SK-N-SH treated with all-trans-retinoic acid at 6 μM for 48 hours (cell line): ENCODE results near the gene ZNF346.

Source experiments
- CSRNP3 ChIP-seq: fragments of 250-450 bp; sonication (Bioruptor Pico); IDR thresholded peaks from 2 replicates; pipeline ENCODE4 v1.5.1; 2021; ENCODE audit warnings: mild to moderate bottlenecking, moderate library complexity
- GLIS3 ChIP-seq: fragments of 250-450 bp; sonication (Bioruptor Pico); IDR thresholded peaks from 2 replicates; pipeline ENCODE4 v1.5.0; 2020; ENCODE audit warnings: mild to moderate bottlenecking, moderate library complexity
- POU6F1 ChIP-seq: fragments of 250-450 bp; sonication (Bioruptor Pico); IDR thresholded peaks from 2 replicates; pipeline ENCODE4 v1.8.0; 2021; ENCODE audit warnings: low read depth, mild to moderate bottlenecking, moderate library complexity, borderline replicate concordance
- PPARA ChIP-seq: fragments of 250-450 bp; sonication (Bioruptor Pico); IDR thresholded peaks from 2 replicates; pipeline ENCODE4 v1.5.0; 2020; ENCODE audit warnings: mild to moderate bottlenecking, borderline replicate concordance
- ZC3H10 ChIP-seq: fragments of 250-450 bp; sonication (Bioruptor Pico); IDR thresholded peaks from 2 replicates; pipeline ENCODE4 v1.5.1; 2021; ENCODE audit warnings: mild to moderate bottlenecking, moderate library complexity
- ZFP3 ChIP-seq: fragments of 250-450 bp; sonication (Bioruptor Pico); IDR thresholded peaks from 2 replicates; pipeline ENCODE4 v1.5.0; 2020; ENCODE audit warnings: mild to moderate bottlenecking, moderate library complexity
- ZFP30 ChIP-seq: fragments of 450-650 bp; formaldehyde crosslinking; IDR thresholded peaks from 2 replicates; pipeline ENCODE4 v1.5.0; 2022; ENCODE audit warnings: mild to moderate bottlenecking, moderate library complexity
- ZNF70 ChIP-seq: fragments of 450-650 bp; formaldehyde crosslinking; IDR thresholded peaks from 2 replicates; pipeline ENCODE4 v1.5.0; 2020; ENCODE audit warnings: mild to moderate bottlenecking, moderate library complexity

GRCh38 chr5:177087398-177088005, 65.0 kb downstream of the ZNF346 start:
- TF ChIP-seq ZC3H10 (CRISPR knock-in tag) (no peak), ZNF70 (CRISPR knock-in tag) (no peak), GLIS3 (CRISPR knock-in tag) (no peak), ZFP3 (CRISPR knock-in tag) (no peak), PPARA (no peak), CSRNP3 (CRISPR knock-in tag) (no peak), POU6F1 (CRISPR knock-in tag) (no peak), ZFP30 (CRISPR knock-in tag) (no peak)
